GM23338 (cell line): ENCODE measurements around the gene CISH. TPM values are rescaled to one million over a fixed set of nuclear protein-coding genes. Genes with fewer than 3 reads are reported as not detected.

ENCODE experiments used
- ATAC-seq: fragments of 200-7000 bp; cut with Tn5 transposase; 3 replicates; pipeline ENCODE4 v1.9.1; 2020
- DNase-seq: peaks from one replicate; pipeline ENCODE4 v3.0.0-alpha.2; 2015; ENCODE audit warnings: low spot score
- H2AFZ ChIP-seq: fragments of 200-600 bp; sonication (generic); 2 replicates; pipeline ENCODE4 v1.8.0; 2016; ENCODE audit warnings: antibody characterized with exemption, mild to moderate bottlenecking, moderate library complexity
- H3F3A ChIP-seq: fragments of 200-600 bp; sonication (generic); replicated peaks from 2 replicates; pipeline ENCODE4 v1.8.0; 2017; ENCODE audit warnings: antibody characterized with exemption, mixed run types, low read depth
- H3K27ac ChIP-seq: fragments of 200-600 bp; sonication (generic); 2 replicates; pipeline ENCODE4 v1.6.1; 2016; ENCODE audit warnings: low read depth
- H3K27me3 ChIP-seq: fragments of 200-600 bp; sonication (generic); 2 replicates; pipeline ENCODE4 v1.8.0; 2016; ENCODE audit warnings: mild to moderate bottlenecking, mixed run types, moderate library complexity; ENCODE audit not compliant: insufficient read depth
- H3K36me3 ChIP-seq: fragments of 200-600 bp; sonication (generic); 2 replicates; pipeline ENCODE4 v1.8.0; 2016; ENCODE audit warnings: mild to moderate bottlenecking; ENCODE audit not compliant: insufficient read depth
- H3K4me1 ChIP-seq: fragments of 200-600 bp; sonication (generic); 2 replicates; pipeline ENCODE4 v1.8.0; 2016; ENCODE audit warnings: mild to moderate bottlenecking, moderate library complexity; ENCODE audit not compliant: insufficient read depth
- H3K4me2 ChIP-seq: fragments of 200-600 bp; sonication (generic); 2 replicates; pipeline ENCODE4 v1.7.1; 2017; ENCODE audit warnings: mixed run types
- H3K4me3 ChIP-seq: fragments of 200-600 bp; sonication (generic); 2 replicates; pipeline ENCODE4 v1.6.1; 2016; ENCODE audit warnings: mixed run types
- H3K79me2 ChIP-seq: fragments of 200-600 bp; sonication (generic); replicated peaks from 2 replicates; pipeline ENCODE4 v1.8.0; 2017; ENCODE audit warnings: mild to moderate bottlenecking; ENCODE audit not compliant: insufficient read depth
- H3K9me2 ChIP-seq: fragments of 200-600 bp; sonication (generic); 2 replicates; pipeline ENCODE4 v1.8.0; 2017; ENCODE audit not compliant: insufficient read depth
- H4K20me1 ChIP-seq: fragments of 200-600 bp; sonication (generic); replicated peaks from 2 replicates; pipeline ENCODE4 v1.8.0; 2017; ENCODE audit warnings: mild to moderate bottlenecking; ENCODE audit not compliant: insufficient read depth
- H3K27ac Mint-ChIP-seq: 2 replicates; pipeline ENCODE4 v1.8.0; 2020; ENCODE audit warnings: inconsistent platforms, mild to moderate bottlenecking, moderate library complexity, mixed read lengths
- H3K27me3 Mint-ChIP-seq: 3 replicates; pipeline ENCODE4 v1.8.0; 2022; ENCODE audit warnings: low read depth, mild to moderate bottlenecking, moderate library complexity, mixed read lengths, inconsistent platforms; ENCODE audit not compliant: insufficient read depth, poor library complexity
- H3K36me3 Mint-ChIP-seq: 3 replicates; pipeline ENCODE4 v1.8.0; 2021; ENCODE audit warnings: low read depth, mild to moderate bottlenecking, inconsistent platforms, moderate library complexity, mixed read lengths
- H3K4me1 Mint-ChIP-seq: 3 replicates; pipeline ENCODE4 v1.8.0; 2020; ENCODE audit warnings: mild to moderate bottlenecking, inconsistent platforms, mixed read lengths
- H3K4me3 Mint-ChIP-seq: 3 replicates; pipeline ENCODE4 v1.8.0; 2021; ENCODE audit warnings: moderate library complexity, mild to moderate bottlenecking, inconsistent platforms, mixed read lengths
- H3K9me3 Mint-ChIP-seq: 3 replicates; pipeline ENCODE4 v1.8.0; 2020; ENCODE audit warnings: moderate library complexity, mild to moderate bottlenecking, inconsistent platforms, mixed read lengths
- ETS1 ChIP-seq: IDR thresholded peaks from 2 replicates; pipeline ENCODE4 v1.6.1; 2016; ENCODE audit warnings: antibody characterized with exemption
- EZH2phosphoT487 ChIP-seq: fragments of 200-600 bp; sonication (generic); IDR thresholded peaks from one replicate; pipeline ENCODE4 v1.8.1; 2018; ENCODE audit warnings: antibody characterized with exemption; ENCODE audit not compliant: unreplicated experiment
- JUNB ChIP-seq: IDR thresholded peaks from one replicate; pipeline ENCODE4 v1.6.1; 2016; ENCODE audit warnings: antibody characterized with exemption; ENCODE audit not compliant: unreplicated experiment
- NANOG ChIP-seq: IDR thresholded peaks from 2 replicates; pipeline ENCODE4 v1.6.1; 2016; ENCODE audit warnings: antibody characterized with exemption, borderline replicate concordance
- POLR2AphosphoS5 ChIP-seq: IDR thresholded peaks from 2 replicates; pipeline ENCODE4 v1.6.1; 2016; ENCODE audit warnings: antibody characterized with exemption, low read depth
- STAT1 ChIP-seq: IDR thresholded peaks from one replicate; pipeline ENCODE4 v1.6.1; 2016; ENCODE audit warnings: antibody characterized with exemption; ENCODE audit not compliant: unreplicated experiment
- ZNF331 ChIP-seq: fragments of 250-450 bp; sonication (Bioruptor Pico); IDR thresholded peaks from 2 replicates; pipeline ENCODE4 v1.5.0; 2020; ENCODE audit warnings: low read depth, mild to moderate bottlenecking, moderate library complexity
- polyA plus RNA-seq: library from polyadenylated mRNA; unstranded; fragments of >200 nt; fragmentation: Nextera tagmentation; extraction: Ambion mirVana; gene quantifications from 2 replicates; pipeline ENCODE4 v1.2.1, GENCODE V29; 2016
- total RNA-seq: library from RNA; depleted of rRNA; stranded (reverse); fragments of >200 nt; shearing (Covaris generic); gene quantifications from 2 replicates; pipeline ENCODE4 v1.2.3, GENCODE V29; 2014
- TF ChIP-seq, protein P1 (sequence below): fragments of 250-450 bp; sonication (Bioruptor Pico); IDR thresholded peaks from 2 replicates; pipeline ENCODE4 v1.5.0; 2020; ENCODE audit warnings: mild to moderate bottlenecking, moderate library complexity
- TF ChIP-seq, protein P2 (sequence below): IDR thresholded peaks from one replicate; pipeline ENCODE4 v1.6.1; 2018; ENCODE audit warnings: antibody characterized with exemption; ENCODE audit not compliant: unreplicated experiment

CISH gene
- total and polyA plus RNA-seq, 2 experiments from 2014 or later = 2.1 to 3.6 TPM

DNA sequence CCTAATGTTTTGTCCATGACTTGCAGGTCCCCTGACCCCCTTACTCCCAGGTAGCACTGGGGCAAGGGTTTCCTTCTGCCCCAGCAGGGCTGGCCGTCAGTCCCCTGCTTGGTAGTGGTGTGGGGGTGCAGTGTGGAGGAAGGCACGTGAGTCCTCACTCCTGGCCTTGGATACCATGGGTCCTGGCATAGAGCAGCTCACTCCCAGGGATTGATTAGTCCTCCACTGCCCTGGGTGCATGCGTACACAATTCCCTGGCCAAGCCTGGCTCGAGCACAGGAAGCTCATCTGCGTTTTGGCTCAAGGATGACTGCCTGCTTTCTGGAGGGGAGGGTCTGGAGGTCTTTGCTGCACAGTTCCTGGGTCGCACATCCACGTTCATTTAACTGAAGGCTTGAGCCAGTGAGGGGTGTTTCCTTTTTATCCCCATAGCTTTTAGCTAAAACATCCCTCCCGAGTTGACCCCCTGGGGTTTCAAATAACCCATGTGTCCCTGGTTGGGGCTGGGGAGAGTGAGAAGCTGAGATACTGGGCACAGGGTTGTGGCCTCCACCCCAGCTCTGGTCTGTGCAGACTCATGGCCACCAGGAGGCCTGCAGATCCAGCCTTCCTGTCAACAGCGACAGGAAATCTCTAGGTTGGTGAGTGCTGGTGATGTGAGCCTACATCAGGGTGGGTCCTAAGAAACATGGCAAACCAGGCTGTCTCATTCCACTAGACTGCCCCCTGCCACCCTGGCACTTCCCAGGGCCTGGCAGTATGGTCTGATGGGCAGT lies 30.7 kb downstream of the CISH start (continued):
- no peak for TF ChIP-seq STAT1
- no peak for TF ChIP-seq ETS1

DNA sequence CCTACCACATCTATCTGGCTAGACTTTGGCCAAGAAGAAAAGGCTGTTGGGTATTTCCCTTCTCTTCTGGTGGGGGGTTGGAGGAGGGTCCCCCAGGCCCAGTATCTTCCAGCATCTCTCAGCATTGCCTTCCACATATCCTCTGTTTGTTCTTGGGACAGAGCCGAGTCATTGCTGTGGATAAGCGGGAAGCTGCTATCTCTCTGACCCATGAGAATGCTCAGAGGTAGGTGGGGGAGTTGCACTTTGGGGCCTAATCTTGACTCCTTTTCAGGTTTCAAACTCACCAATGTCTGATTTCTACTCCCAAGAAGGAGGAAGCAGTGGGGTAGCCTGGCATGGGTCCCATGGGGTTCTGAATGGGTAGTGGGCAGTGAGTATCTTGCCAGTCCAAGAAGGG lies 34.2 kb downstream of the CISH start:
- Histone ChIP-seq H3K4me3 (no peak overlapping the region), H3F3A (no peaks in the 10 kb centered on the region), H3K27ac (no peak overlapping the region), H4K20me1 (no peaks in the 10 kb centered on the region), H3K36me3 (no peaks in the 10 kb centered on the region), H3K9me2 (no peaks in the 10 kb centered on the region), H3K4me2 (no peak overlapping the region), H3K4me1 (no peaks in the 10 kb centered on the region), H3K79me2 (no peaks in the 10 kb centered on the region), H3K27me3 (no peaks in the 10 kb centered on the region), H2AFZ (no peak overlapping the region)
- Mint-ChIP-seq H3K27ac (no peak overlapping the region), H3K9me3 (no peaks in the 10 kb centered on the region), H3K36me3 (no peaks in the 10 kb centered on the region), H3K4me1 (no peaks in the 10 kb centered on the region), H3K27me3 (no peaks in the 10 kb centered on the region), H3K4me3 (no peak overlapping the region)
- DNase-seq (no peak), ATAC-seq (no peak)
- TF ChIP-seq, protein P1, sequence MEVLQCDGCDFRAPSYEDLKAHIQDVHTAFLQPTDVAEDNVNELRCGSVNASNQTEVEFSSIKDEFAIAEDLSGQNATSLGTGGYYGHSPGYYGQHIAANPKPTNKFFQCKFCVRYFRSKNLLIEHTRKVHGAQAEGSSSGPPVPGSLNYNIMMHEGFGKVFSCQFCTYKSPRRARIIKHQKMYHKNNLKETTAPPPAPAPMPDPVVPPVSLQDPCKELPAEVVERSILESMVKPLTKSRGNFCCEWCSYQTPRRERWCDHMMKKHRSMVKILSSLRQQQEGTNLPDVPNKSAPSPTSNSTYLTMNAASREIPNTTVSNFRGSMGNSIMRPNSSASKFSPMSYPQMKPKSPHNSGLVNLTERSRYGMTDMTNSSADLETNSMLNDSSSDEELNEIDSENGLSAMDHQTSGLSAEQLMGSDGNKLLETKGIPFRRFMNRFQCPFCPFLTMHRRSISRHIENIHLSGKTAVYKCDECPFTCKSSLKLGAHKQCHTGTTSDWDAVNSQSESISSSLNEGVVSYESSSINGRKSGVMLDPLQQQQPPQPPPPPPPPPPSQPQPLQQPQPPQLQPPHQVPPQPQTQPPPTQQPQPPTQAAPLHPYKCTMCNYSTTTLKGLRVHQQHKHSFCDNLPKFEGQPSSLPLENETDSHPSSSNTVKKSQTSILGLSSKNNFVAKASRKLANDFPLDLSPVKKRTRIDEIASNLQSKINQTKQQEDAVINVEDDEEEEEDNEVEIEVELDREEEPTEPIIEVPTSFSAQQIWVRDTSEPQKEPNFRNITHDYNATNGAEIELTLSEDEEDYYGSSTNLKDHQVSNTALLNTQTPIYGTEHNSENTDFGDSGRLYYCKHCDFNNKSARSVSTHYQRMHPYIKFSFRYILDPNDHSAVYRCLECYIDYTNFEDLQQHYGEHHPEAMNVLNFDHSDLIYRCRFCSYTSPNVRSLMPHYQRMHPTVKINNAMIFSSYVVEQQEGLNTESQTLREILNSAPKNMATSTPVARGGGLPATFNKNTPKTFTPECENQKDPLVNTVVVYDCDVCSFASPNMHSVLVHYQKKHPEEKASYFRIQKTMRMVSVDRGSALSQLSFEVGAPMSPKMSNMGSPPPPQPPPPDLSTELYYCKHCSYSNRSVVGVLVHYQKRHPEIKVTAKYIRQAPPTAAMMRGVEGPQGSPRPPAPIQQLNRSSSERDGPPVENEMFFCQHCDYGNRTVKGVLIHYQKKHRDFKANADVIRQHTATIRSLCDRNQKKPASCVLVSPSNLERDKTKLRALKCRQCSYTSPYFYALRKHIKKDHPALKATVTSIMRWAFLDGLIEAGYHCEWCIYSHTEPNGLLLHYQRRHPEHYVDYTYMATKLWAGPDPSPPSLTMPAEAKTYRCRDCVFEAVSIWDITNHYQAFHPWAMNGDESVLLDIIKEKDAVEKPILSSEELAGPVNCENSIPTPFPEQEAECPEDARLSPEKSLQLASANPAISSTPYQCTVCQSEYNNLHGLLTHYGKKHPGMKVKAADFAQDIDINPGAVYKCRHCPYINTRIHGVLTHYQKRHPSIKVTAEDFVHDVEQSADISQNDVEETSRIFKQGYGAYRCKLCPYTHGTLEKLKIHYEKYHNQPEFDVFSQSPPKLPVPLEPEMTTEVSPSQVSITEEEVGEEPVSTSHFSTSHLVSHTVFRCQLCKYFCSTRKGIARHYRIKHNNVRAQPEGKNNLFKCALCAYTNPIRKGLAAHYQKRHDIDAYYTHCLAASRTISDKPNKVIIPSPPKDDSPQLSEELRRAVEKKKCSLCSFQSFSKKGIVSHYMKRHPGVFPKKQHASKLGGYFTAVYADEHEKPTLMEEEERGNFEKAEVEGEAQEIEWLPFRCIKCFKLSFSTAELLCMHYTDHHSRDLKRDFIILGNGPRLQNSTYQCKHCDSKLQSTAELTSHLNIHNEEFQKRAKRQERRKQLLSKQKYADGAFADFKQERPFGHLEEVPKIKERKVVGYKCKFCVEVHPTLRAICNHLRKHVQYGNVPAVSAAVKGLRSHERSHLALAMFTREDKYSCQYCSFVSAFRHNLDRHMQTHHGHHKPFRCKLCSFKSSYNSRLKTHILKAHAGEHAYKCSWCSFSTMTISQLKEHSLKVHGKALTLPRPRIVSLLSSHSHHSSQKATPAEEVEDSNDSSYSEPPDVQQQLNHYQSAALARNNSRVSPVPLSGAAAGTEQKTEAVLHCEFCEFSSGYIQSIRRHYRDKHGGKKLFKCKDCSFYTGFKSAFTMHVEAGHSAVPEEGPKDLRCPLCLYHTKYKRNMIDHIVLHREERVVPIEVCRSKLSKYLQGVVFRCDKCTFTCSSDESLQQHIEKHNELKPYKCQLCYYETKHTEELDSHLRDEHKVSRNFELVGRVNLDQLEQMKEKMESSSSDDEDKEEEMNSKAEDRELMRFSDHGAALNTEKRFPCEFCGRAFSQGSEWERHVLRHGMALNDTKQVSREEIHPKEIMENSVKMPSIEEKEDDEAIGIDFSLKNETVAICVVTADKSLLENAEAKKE = no peak
- TF ChIP-seq EZH2phosphoT487 (no peak), NANOG (no peak), JUNB (no peak), POLR2AphosphoS5 (no peak), ZNF331 (CRISPR knock-in tag) (no peak), ETS1 (no peak)
- TF ChIP-seq, protein P2, sequence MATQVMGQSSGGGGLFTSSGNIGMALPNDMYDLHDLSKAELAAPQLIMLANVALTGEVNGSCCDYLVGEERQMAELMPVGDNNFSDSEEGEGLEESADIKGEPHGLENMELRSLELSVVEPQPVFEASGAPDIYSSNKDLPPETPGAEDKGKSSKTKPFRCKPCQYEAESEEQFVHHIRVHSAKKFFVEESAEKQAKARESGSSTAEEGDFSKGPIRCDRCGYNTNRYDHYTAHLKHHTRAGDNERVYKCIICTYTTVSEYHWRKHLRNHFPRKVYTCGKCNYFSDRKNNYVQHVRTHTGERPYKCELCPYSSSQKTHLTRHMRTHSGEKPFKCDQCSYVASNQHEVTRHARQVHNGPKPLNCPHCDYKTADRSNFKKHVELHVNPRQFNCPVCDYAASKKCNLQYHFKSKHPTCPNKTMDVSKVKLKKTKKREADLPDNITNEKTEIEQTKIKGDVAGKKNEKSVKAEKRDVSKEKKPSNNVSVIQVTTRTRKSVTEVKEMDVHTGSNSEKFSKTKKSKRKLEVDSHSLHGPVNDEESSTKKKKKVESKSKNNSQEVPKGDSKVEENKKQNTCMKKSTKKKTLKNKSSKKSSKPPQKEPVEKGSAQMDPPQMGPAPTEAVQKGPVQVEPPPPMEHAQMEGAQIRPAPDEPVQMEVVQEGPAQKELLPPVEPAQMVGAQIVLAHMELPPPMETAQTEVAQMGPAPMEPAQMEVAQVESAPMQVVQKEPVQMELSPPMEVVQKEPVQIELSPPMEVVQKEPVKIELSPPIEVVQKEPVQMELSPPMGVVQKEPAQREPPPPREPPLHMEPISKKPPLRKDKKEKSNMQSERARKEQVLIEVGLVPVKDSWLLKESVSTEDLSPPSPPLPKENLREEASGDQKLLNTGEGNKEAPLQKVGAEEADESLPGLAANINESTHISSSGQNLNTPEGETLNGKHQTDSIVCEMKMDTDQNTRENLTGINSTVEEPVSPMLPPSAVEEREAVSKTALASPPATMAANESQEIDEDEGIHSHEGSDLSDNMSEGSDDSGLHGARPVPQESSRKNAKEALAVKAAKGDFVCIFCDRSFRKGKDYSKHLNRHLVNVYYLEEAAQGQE = no peak
